Heart right ventricle (tissue), 16 donors: ENCODE measurements around the gene ELP5. TPM values are rescaled to one million over a fixed set of nuclear protein-coding genes. Genes with fewer than 3 reads are reported as not detected.
"Not testable (repeated sequence)": the region's sequence is repeated elsewhere in the genome, so short reads cannot be mapped to it uniquely, and the experiment has no call there.

Experiments used
- ATAC-seq, 8 donors: fragments of 200-7000 bp; cut with Tn5 transposase; one replicate each; pipeline ENCODE4 v1.9.1; 2020; ENCODE audit warnings: mild to moderate bottlenecking in 8 of 8, moderate library complexity in 8 of 8, moderate number of reproducible peaks in 1 of 8
- DNase-seq, 2 donors: peaks; one replicate each; pipeline ENCODE4 v3.0.0-alpha.2; 2020
- H3K27ac ChIP-seq, 10 donors: fragments of 200-600 bp; sonication (generic) in 2 of 10; one replicate each; pipeline versions ENCODE4 v1.5.0 to v1.8.0; 2020 to 2022; ENCODE audit warnings: mild to moderate bottlenecking in 3 of 10
- H3K27me3 ChIP-seq, 7 donors: fragments of 200-600 bp; one replicate each; pipeline ENCODE4 v1.8.0; 2021 to 2022; ENCODE audit warnings: mild to moderate bottlenecking in 2 of 7
- H3K36me3 ChIP-seq, 9 donors: fragments of 200-600 bp; sonication (generic) in 1 of 9; one replicate each; pipeline versions ENCODE4 v1.5.0 to v1.8.0; 2020 to 2022; ENCODE audit warnings: mild to moderate bottlenecking in 2 of 9
- H3K4me1 ChIP-seq, 9 donors: fragments of 200-600 bp; sonication (generic) in 1 of 9; one replicate each; pipeline versions ENCODE4 v1.5.0 to v1.8.0; 2020 to 2022; ENCODE audit warnings: mild to moderate bottlenecking in 4 of 9
- H3K4me3 ChIP-seq, 10 donors: fragments of 200-600 bp; sonication (generic) in 2 of 10; one replicate each; pipeline versions ENCODE4 v1.5.0 to v1.8.0; 2020 to 2022; ENCODE audit warnings: mild to moderate bottlenecking in 7 of 10, moderate library complexity in 2 of 10
- H3K9me3 ChIP-seq, 11 donors: fragments of 200-600 bp in 10 of 11; sonication (generic) in 2 of 11; one replicate each; pipeline versions ENCODE4 v1.5.0 to v1.8.0; 2013 to 2022; ENCODE audit warnings: mild to moderate bottlenecking in 2 of 11, control low read depth in 1 of 11, moderate library complexity in 1 of 11
- CTCF ChIP-seq, 9 donors: fragments of 200-600 bp; sonication (generic) in 2 of 9; IDR thresholded peaks; one replicate each; pipeline versions ENCODE4 v1.5.0 to v1.8.0; 2021 to 2022; ENCODE audit warnings: antibody characterized with exemption in 9 of 9, mild to moderate bottlenecking in 5 of 9, moderate library complexity in 1 of 9
- WGBS, 2 donors: extraction: QIAGEN DNeasy Blood & Tissue Kit; methylation state at CpG; one replicate each; pipeline ENCODE4 v1.1.7; 2013; ENCODE audit warnings: inconsistent platforms in 1 of 2; 5-methylcytosine and 5-hydroxymethylcytosine counted together
- intact Hi-C, 10 donors: fragments of 100-400 bp; cut with DNase I; formaldehyde crosslinking; loops; one replicate each; pipeline versions ENCODE4 v1.11.1 to v1.14.2; 2022
- polyA plus RNA-seq, 2 donors: library from polyadenylated mRNA; stranded (reverse); fragments of 200-250 nt; gene quantifications; one replicate each; pipeline ENCODE4 v1.2.3, GENCODE V29; 2013
- total RNA-seq, 10 donors: library from RNA; stranded (reverse); fragmentation: NEBNext Ultra II Directional in 3 of 10; extraction: Animal tissue kit (Norgen Biotek cat#: 25700) in 3 of 10; gene quantifications; one replicate each; pipeline versions ENCODE4 v1.2.1 to v1.2.4, GENCODE V29; 2021 to 2023
- donor health status: Arrhythmogenic right ventricular cardiomyopathy.
- donor health status: ischemic (EF 13 %, LVEDD 7.1; RV severe dilation, severe dysfunction).
- donor health status: healthy with polysubstance abuse.
- donor health status: DM: no; HTN: yes; CAD: no.
- donor health status: DM: no; HTN: no; CAD: no.
- donor health status: ischemic (EF 25% LVEDD 6.9; RV normal size, moderate dysfunction).
- donor health status: ischemic (EF 25% LVEDD 5.7; RV mildly dilated, moderate dysfunction).
- donor health status: healthy.
- donor health status: DM: yes; HTN: yes; CAD: no.
- donor health status: Ischemic cardiomyopathy.
- donor health status: ischemic (EF 35%, LVEDD 5.7; RV mildly dilated, moderate dysfunction).
- donor health status: nonischemic (EF 11% LVEDD 7.7; RV severe dilation, severe dysfunction).
- donor health status: DM: yes; HTN: yes; CAD: no.
- donor health status: PGD.
- donor health status: ischemic (EF 29% LVEDD 5.4; RV normal size, mild dysfunction).
- donor health status: nonischemic (EF 23%, LVEDD 6.1; RV moderate dilation, normal function).

Gene ELP5
- total and polyA plus RNA-seq, 12 donors, result 29.0 to 110 (median 52.1) TPM

- ATAC-seq, result peak; percentile 28 to 66 (median 51)
- Histone ChIP-seq H3K4me1 (peaks cover 14 to 39% (median 33%) of the 10 kb centered on the region in 9 donors), H3K36me3 (peaks cover 0 to 50% (median 15%) of the 10 kb centered on the region in 9 donors), H3K27me3 (no peaks in the 10 kb centered on the region), H3K4me3 (peak within 1 kb of the TSS; percentile 68 to 97 (median 84)), H3K27ac (peak within 1 kb of the TSS; percentile 88 to 100 (median 96)), H3K9me3 (no peaks in the 10 kb centered on the region)
- no peak for TF ChIP-seq CTCF (IDR thresholded peaks at IDR 0.05)
- WGBS, 2 donors, result 0 to 1% methylated on average over 62 of the region's 62 CpGs
- intact Hi-C loops, result loop anchor here in 2 of 10 donors (2.0 to 5.0 kb wide), 2 partner anchors 65 kb away; partner anchors contain the start of gene EIF5A (in 2 of the 2)
- peak; percentile 96 to 97 for DNase-seq
Observed at GRCh38 chr17:7241783-7242716, 10.0 kb upstream of the ELP5 start, which contains the start of gene GABARAP. TSS of gene GABARAP (minus strand) at chr17:7242449. CDS start at chr17:7242330, 119 bp downstream.

GRCh38 chr17:7242717-7243452, 9.1 kb upstream of the ELP5 start:
- H3K36me3 ChIP-seq, result peaks cover 0 to 55% (median 15%) of the 10 kb centered on the region in 9 donors
- intact Hi-C loops, result loop anchor here in 2 of 10 donors (2.0 to 5.0 kb wide), 2 partner anchors 64 kb away; partner anchors contain the start of gene EIF5A (in 2 of the 2)

GRCh38 chr17:7243453-7243729, 8.6 kb upstream of the ELP5 start:
- no peak for DNase-seq
- Histone ChIP-seq H3K4me1 (peaks cover 14 to 46% (median 31%) of the 10 kb centered on the region in 9 donors), H3K36me3 (peaks cover 0 to 55% (median 15%) of the 10 kb centered on the region in 9 donors), H3K27me3 (no peaks in the 10 kb centered on the region), H3K27ac (peak overlapping the region; percentile 88 to 100 (median 96)), H3K4me3 (peak overlapping the region; percentile 68 to 97 (median 84)), H3K9me3 (no peaks in the 10 kb centered on the region)
- 32 to 34% methylated on average over 2 of the region's 2 CpGs for WGBS, 2 donors
- ATAC-seq, result no peak
- no peak for TF ChIP-seq CTCF (IDR thresholded peaks at IDR 0.05)
- intact Hi-C loops, result loop anchor here in 2 of 10 donors (2.0 to 5.0 kb wide), 2 partner anchors 63 to 64 kb away; partner anchors contain the start of gene EIF5A (in 2 of the 2)

More at GRCh38 chr17:7242717-7243452, 9.1 kb upstream of the ELP5 start:
- peak; percentile 54 to 79 (median 66) for ATAC-seq
- no peaks in the 10 kb centered on the region for H3K9me3 ChIP-seq
- peak overlapping the region; percentile 68 to 97 (median 84) for H3K4me3 ChIP-seq
- TF ChIP-seq CTCF (IDR thresholded peaks at IDR 0.05), result peak in 3 of 9 donors; percentile 28 to 42 (median 36)
- WGBS, 2 donors, result 0 to 1% methylated on average over 49 of the region's 49 CpGs
- DNase-seq, result peak; percentile 96 to 98
- peak overlapping the region; percentile 88 to 100 (median 96) for H3K27ac ChIP-seq
- H3K27me3 ChIP-seq, result no peaks in the 10 kb centered on the region
- H3K4me1 ChIP-seq, result peaks cover 14 to 41% (median 28%) of the 10 kb centered on the region in 9 donors

GRCh38 chr17:7243838-7244237, 8.2 kb upstream of the ELP5 start:
- 76 to 79% methylated on average over 10 of the region's 10 CpGs for WGBS, 2 donors
- H3K9me3 ChIP-seq, H3K27me3 ChIP-seq, DNase-seq, ATAC-seq: not testable (repeated sequence)
- Histone ChIP-seq H3K4me1 (peaks cover 17 to 51% (median 35%) of the 10 kb centered on the region in 9 donors), H3K27ac (peak overlapping the region in 8 of 10 donors; percentile 88 to 100 (median 97)), H3K36me3 (peaks cover 0 to 55% (median 15%) of the 10 kb centered on the region in 9 donors), H3K4me3 (peak overlapping the region in 4 of 10 donors; percentile 86 to 97 (median 92))
- intact Hi-C loops, result loop anchor here in 2 of 10 donors (2.0 to 5.0 kb wide), 2 partner anchors 63 kb away; partner anchors contain the start of gene EIF5A (in 2 of the 2)
